Stimulated activated CD4-positive, alpha-beta T cell treated with anti-CD3 and anti-CD28 coated beads, TNF-alpha, amount 100 ng/mL, for 24 hours (primary cell): ENCODE results near the gene HSD17B3.
"Not testable (repeated sequence)": the region's sequence is repeated elsewhere in the genome, so short reads cannot be mapped to it uniquely, and the experiment has no call there.

Source experiments
- DNase-seq, 3 experiments: peaks; one replicate each; pipeline ENCODE4 v3.0.0-alpha.2; 2020; ENCODE audit warnings: low read depth in 3 of 3

Gene HSD17B3

GRCh38 chr9:96306958-96307357 lies 5.0 kb upstream of the HSD17B3 start:
- DNase-seq: not testable (repeated sequence)

GRCh38 chr9:96305171-96305570 lies 3.2 kb upstream of the HSD17B3 start:
- DNase-seq: no peak

GRCh38 chr9:96304230-96304629 lies 2.3 kb upstream of the HSD17B3 start:
- no peak for DNase-seq

- no peak for DNase-seq
These were observed 2.2 kb downstream of the HSD17B3 start for GRCh38 chr9:96299823-96300222.

GRCh38 chr9:96294159-96294545 lies 7.8 kb downstream of the HSD17B3 start:
- DNase-seq: no peak

- no peak for DNase-seq
These were observed 8.3 kb downstream of the HSD17B3 start for GRCh38 chr9:96293498-96294158.

- DNase-seq: no peak
These were observed 12.6 kb downstream of the HSD17B3 start for GRCh38 chr9:96289392-96289791.

- no peak for DNase-seq
These were observed 20.3 kb downstream of the HSD17B3 start for GRCh38 chr9:96281641-96282040.

GRCh38 chr9:96279932-96280331 lies 22.0 kb downstream of the HSD17B3 start:
- DNase-seq: no peak

GRCh38 chr9:96274939-96275338 lies 27.0 kb downstream of the HSD17B3 start:
- no peak for DNase-seq

GRCh38 chr9:96270236-96270744 lies 31.7 kb downstream of the HSD17B3 start:
- no peak for DNase-seq

GRCh38 chr9:96258967-96259366 lies 43.0 kb downstream of the HSD17B3 start:
- DNase-seq: no peak

- no peak for DNase-seq
These were observed 45.2 kb downstream of the HSD17B3 start for GRCh38 chr9:96256800-96257199.

GRCh38 chr9:96255698-96256097 lies 46.3 kb downstream of the HSD17B3 start:
- no peak for DNase-seq

GRCh38 chr9:96253059-96253696 lies 48.8 kb downstream of the HSD17B3 start:
- DNase-seq: no peak

GRCh38 chr9:96251451-96251850 lies 50.5 kb downstream of the HSD17B3 start:
- no peak for DNase-seq

GRCh38 chr9:96249746-96250145 lies 52.2 kb downstream of the HSD17B3 start:
- no peak for DNase-seq

GRCh38 chr9:96246267-96246671 lies 55.7 kb downstream of the HSD17B3 start:
- DNase-seq: no peak

GRCh38 chr9:96245399-96245798 lies 56.6 kb downstream of the HSD17B3 start:
- DNase-seq: no peak

- no peak for DNase-seq
These were observed 58.2 kb downstream of the HSD17B3 start for GRCh38 chr9:96243778-96244177.

- no peak for DNase-seq
These were observed 59.2 kb downstream of the HSD17B3 start for GRCh38 chr9:96242811-96243210.

GRCh38 chr9:96241391-96241809 lies 60.6 kb downstream of the HSD17B3 start:
- peak in 2 of 3 experiments; percentile 24 to 64 for DNase-seq

GRCh38 chr9:96236854-96237550 lies 65.0 kb downstream of the HSD17B3 start:
- no peak for DNase-seq
